GM12801 (cell line): ENCODE measurements around the gene WWC1.

Experiments used
- CTCF ChIP-seq: IDR thresholded peaks from one replicate; pipeline ENCODE4 v1.5.1; 2011; ENCODE audit warnings: control low read depth; ENCODE audit not compliant: insufficient read length; ENCODE audit errors: extremely low read depth

The WWC1 gene

GRCh38 chr5:168314735-168315411 is 23.4 kb downstream of the WWC1 start:
- TF ChIP-seq CTCF = no peak

GRCh38 chr5:168315416-168316138 is 24.1 kb downstream of the WWC1 start:
- no peak for TF ChIP-seq CTCF

- TF ChIP-seq CTCF = no peak
Measured at GRCh38 chr5:168316139-168316578, 24.7 kb downstream of the WWC1 start.

GRCh38 chr5:168317096-168317520 is 25.7 kb downstream of the WWC1 start:
- TF ChIP-seq CTCF = no peak

GRCh38 chr5:168317521-168318147 is 26.2 kb downstream of the WWC1 start:
- TF ChIP-seq CTCF = no peak

- no peak for TF ChIP-seq CTCF
Measured at GRCh38 chr5:168318240-168318639, 26.8 kb downstream of the WWC1 start.

- no peak for TF ChIP-seq CTCF
Measured at GRCh38 chr5:168319774-168320173, 28.3 kb downstream of the WWC1 start.
